GM19455 (cell line): Measurements from ENCODE around the gene OTOP2.
"Not testable (repeated sequence)": the region's sequence is repeated elsewhere in the genome, so short reads cannot be mapped to it uniquely, and the experiment has no call there.

Source experiments
- ATAC-seq: cut with Tn5 transposase; IDR thresholded peaks from one replicate; pipeline ENCODE4 v1.9.1; 2021; ENCODE audit not compliant: unreplicated experiment

The OTOP2 gene

GRCh38 chr17:74971069-74971841, 47.2 kb downstream of the OTOP2 start:
- ATAC-seq: no peak

DNA sequence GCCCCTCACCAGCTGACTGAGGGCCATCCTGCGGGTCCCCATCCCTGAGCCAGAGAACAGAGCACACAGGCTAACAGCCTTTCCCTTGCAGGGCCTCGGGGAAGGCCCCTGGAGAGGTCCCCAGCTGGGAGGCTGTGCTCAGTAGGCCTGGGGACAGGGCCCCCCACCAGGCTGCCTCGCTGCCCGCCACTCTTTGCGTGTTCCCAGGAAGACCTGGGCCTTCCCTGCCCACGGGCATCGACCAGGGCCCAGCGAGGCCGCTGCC, 47.7 kb downstream of the OTOP2 start:
- no peak for ATAC-seq

DNA sequence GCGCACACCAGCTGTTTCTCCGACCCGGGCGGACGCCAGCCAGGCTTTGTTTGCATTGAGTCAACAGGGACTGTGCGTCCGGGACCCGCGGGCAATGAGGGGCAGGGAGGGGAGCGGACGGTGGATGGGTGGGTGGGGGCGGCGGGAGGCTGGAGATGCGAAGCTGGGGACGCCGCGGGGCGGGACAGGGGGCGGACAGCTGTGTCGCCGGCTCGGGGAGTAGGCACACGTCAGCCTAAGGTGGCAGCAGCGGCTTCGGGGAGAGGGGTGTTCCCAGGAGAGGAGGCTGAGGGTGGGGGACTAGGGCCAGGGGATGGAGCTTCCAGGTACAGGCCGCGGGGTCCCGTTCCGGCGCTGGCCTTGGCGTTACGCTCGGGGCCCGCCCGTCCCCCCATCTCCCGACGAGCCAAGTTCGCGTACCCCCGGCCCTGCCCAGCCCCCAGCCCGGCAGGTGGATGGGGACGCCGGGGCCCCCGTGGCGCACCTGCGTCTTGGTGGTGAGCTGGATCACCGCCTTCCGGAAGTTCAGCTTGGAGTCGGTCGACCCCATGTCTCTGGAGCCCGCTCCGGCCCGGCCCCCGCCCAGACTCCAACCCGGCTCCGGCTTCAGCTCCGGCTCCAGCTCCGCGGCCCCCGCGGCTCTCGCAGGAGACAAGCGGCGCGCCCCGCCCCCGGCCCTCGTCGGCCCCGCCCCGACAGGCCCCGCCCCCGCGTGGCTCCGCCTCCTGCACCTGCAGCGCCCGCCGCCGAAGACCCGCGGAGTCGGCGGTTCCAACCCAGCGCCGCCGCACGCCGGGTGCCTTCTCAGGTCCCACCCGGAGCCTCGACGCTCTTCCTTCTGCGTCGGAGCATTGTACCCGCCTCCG, 48.3 kb downstream of the OTOP2 start, which contains the start of gene HID1:
Gene HID1 (minus strand): TSS at position 653 of the 866 bp plus-strand sequence. CDS start 103 bp downstream, at position 550.
- ATAC-seq: no peak

GRCh38 chr17:74972973-74973328, 48.9 kb downstream of the OTOP2 start:
- ATAC-seq: no peak

DNA sequence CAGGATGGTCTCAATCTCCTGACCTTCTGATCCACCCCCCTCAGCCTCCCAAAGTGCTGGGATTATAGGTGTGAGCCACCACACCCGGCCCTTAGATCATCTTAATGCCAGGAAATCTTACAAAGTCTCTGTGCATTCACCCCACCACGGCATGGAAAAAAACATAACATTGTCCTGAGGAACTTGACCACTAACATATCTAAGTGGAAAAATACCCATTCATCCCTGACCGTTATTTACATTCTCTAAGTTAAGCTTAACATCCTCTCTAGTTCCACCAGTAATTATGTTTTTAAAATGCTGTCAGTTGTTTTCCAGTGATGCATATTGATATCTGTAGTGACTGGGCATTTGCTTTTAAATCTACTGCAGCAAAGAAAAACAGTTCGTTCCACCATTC, 51.9 kb downstream of the OTOP2 start:
- no peak for ATAC-seq

DNA sequence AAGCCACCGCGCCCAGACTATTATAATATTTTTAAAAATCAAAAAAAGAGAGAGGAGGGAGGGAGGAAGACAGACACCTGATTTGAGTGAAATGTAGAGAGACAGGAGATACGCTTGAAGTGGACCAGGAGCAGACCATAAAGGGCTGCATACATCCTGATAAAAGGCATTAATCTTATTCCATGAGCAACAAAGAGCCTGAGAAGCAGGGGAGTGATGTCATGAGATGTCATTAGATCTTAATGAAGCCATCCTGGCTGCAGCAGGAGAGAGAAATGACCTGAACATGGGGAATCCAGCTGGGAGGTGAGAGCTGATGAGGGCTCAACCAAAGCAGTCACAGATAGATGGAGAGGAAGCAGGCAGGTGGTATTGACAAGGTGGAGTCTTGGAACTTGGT, 53.7 kb downstream of the OTOP2 start:
- no peak for ATAC-seq

- ATAC-seq: no peak
Measured at GRCh38 chr17:74978240-74978639, 54.2 kb downstream of the OTOP2 start.

GRCh38 chr17:74979408-74980146, 55.5 kb downstream of the OTOP2 start:
- no peak for ATAC-seq

DNA sequence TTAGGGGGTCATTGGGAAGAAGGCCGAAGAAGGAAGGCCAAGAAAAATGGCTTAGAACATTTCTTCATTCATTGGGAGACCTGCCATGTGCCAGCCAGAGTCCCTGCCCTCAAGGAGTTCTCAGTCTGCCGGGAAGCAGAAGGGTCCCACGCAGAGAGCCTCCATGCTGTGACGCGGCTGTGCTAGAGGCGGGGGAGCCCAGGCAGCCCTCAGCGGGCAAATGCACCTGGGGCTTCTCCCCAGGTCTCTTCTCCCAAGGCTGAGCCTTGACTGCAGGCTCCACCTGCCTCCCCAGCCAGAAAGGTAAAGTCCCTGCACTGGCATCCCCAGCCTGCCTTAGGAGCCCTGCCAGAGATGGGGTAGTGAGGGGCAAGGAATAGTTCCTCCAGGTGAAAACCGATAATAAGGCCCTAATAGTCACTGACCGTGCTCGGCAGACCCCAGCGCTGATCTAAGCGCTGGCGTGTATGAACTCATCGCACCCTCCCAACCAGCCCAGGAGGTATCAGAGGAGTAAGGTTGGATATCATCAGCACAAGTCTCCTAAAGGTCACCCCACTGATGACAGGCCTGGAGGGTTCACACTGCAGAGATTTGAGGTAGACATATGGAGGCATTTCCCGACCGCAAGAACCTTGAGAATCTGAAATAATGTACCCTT, 57.4 kb downstream of the OTOP2 start:
- ATAC-seq: no peak

DNA sequence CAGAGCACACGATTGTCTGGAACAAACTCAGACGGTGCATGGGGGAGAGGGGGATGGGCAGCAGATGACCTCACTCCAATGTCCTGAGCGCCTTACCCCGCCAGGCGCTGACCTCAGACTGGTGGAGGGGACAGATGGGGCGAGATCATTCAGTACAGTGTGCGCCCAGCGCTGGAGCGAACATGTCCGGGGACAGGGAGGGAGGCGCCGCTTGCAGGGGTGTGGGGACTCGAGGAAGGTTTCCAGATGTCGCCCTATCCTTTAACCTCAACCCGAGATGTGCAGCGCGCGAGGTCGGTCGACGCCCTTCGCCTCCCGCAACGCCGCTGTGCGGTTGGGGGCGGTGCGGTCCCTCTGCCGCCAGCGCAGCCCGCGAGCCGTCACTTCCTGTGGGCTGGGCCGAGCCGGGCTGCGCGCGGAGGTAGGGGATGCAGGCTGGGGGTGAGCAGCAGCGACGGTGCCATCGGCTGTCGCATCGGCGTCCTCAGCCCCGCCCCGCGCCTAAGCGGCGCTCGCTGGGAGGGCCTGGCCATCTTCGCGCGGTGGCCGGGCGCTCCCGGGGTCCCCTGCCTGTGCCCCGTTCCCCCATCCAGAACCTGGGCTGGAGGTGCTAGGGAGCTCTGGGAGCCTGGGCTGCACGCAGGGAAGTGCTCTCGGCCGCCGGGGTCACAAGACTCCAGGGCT, 58.0 kb downstream of the OTOP2 start:
- no peak for ATAC-seq

DNA sequence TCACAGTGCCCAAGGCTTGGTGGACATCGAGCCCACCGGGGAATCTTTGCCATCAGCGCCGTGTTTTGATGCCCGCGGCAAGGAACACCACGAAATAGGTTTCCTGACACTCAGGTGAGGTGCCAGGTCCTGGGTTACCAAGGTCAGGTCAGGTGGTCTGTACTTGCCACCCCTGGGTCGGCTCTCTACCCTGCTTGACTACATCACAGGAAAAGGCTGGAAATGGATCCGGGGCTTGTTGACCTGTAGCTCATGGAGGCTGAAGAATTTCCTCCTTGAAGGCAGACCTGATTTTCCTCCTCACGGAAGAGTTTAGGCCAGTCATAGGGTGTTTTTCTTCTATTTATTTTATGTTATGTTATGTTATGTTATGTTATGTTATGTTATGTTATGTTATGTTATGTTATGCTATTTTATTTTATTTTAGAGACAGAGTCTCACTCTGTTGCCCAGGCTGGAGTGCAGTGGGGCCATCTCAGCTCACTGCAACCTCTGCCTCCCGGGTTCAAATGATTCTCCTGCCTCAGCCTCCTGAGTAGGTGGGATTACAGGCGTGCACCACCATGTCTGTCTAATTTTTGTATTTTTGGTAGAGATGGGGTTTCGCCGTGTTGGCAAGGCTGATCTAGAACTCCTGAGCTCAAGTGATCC, 58.7 kb downstream of the OTOP2 start:
- not testable (repeated sequence) for ATAC-seq
